ENCODE results near the gene COA7.
"Not testable (repeated sequence)": the region's sequence is repeated elsewhere in the genome, so short reads cannot be mapped to it uniquely, and the experiment has no call there.

COA7 gene

GRCh38 chr1:52723260-52723659, 25.1 kb upstream of the COA7 start:
- H3K4me3 ChIP-seq (ENCODE audit: low read depth, low read length) = no peak overlapping the region
- no peak for TF ChIP-seq CTCF (IDR thresholded peaks at IDR 0.05; ENCODE audit: low read depth, low read length, missing control alignments)
- in situ Hi-C loops (cut with HindIII; ENCODE audit: low sequenced_read_pairs) = loop anchor here (5.0 kb wide), 1 partner anchor 69 kb away; no protein-coding TSS in a partner anchor
- DNase-seq (ENCODE audit: low read depth) = no peak

- in situ Hi-C loops (cut with HindIII; ENCODE audit: low sequenced_read_pairs); H3K4me3 ChIP-seq (ENCODE audit: low read depth, low read length); DNase-seq (ENCODE audit: low read depth): not testable (repeated sequence)
Measured at GRCh38 chr1:52715296-52715695, 17.1 kb upstream of the COA7 start.

GRCh38 chr1:52713590-52713989, 15.4 kb upstream of the COA7 start:
- no peak for TF ChIP-seq CTCF (IDR thresholded peaks at IDR 0.05; ENCODE audit: low read depth, low read length, missing control alignments)
- in situ Hi-C loops (cut with HindIII; ENCODE audit: low sequenced_read_pairs) = no loop called here
- H3K4me3 ChIP-seq (ENCODE audit: low read depth, low read length) = no peak overlapping the region
- DNase-seq (ENCODE audit: low read depth) = no peak

- H3K4me3 ChIP-seq (ENCODE audit: low read depth, low read length) = no peak overlapping the region
- DNase-seq (ENCODE audit: low read depth) = no peak
- in situ Hi-C loops (cut with HindIII; ENCODE audit: low sequenced_read_pairs) = no loop called here
- TF ChIP-seq CTCF (IDR thresholded peaks at IDR 0.05; ENCODE audit: low read depth, low read length, missing control alignments) = no peak
Measured at GRCh38 chr1:52709016-52709415, 10.9 kb upstream of the COA7 start.

GRCh38 chr1:52707927-52708655, 9.9 kb upstream of the COA7 start:
- peak; percentile 19 for DNase-seq (ENCODE audit: low read depth)
- H3K4me3 ChIP-seq (ENCODE audit: low read depth, low read length) = no peak overlapping the region
- in situ Hi-C loops (cut with HindIII; ENCODE audit: low sequenced_read_pairs) = no loop called here
- TF ChIP-seq CTCF (IDR thresholded peaks at IDR 0.05; ENCODE audit: low read depth, low read length, missing control alignments) = no peak

GRCh38 chr1:52706941-52707926, 9.1 kb upstream of the COA7 start:
- no peak for TF ChIP-seq CTCF (IDR thresholded peaks at IDR 0.05; ENCODE audit: low read depth, low read length, missing control alignments)
- no peak for DNase-seq (ENCODE audit: low read depth)
- in situ Hi-C loops (cut with HindIII; ENCODE audit: low sequenced_read_pairs) = no loop called here
- H3K4me3 ChIP-seq (ENCODE audit: low read depth, low read length) = no peak overlapping the region
